NCI-H1436 treated with DMSO at 0.1 percent for 48 hours (cell line): ENCODE data around the gene YAF2.

ENCODE experiments used
- DNase-seq: peaks from one replicate; lab custom pipeline; 2025; lab: John Stamatoyannopoulos, UW

YAF2 gene

GRCh38 chr12:42144408-42145196 lies 93.4 kb downstream of the YAF2 start, which contains the start of gene GXYLT1:
GXYLT1 (minus strand) TSS chr12:42144874; CDS start chr12:42144646, 228 bp downstream.
- peak; percentile 27 for DNase-seq

GRCh38 chr12:42144158-42144407 lies 94.0 kb downstream of the YAF2 start:
- DNase-seq, result no peak

- no peak for DNase-seq
Observed at GRCh38 chr12:42143452-42144157, 94.4 kb downstream of the YAF2 start.

GRCh38 chr12:42141981-42142606 lies 96.0 kb downstream of the YAF2 start:
- no peak for DNase-seq

GRCh38 chr12:42140901-42141300 lies 97.1 kb downstream of the YAF2 start:
- no peak for DNase-seq

GRCh38 chr12:42135259-42135814 lies 102.7 kb downstream of the YAF2 start:
- no peak for DNase-seq

- no peak for DNase-seq
Observed at GRCh38 chr12:42130672-42131402, 107.2 kb downstream of the YAF2 start.

GRCh38 chr12:42129595-42130204 lies 108.3 kb downstream of the YAF2 start:
- no peak for DNase-seq

- no peak for DNase-seq
Observed at GRCh38 chr12:42128888-42129287, 109.2 kb downstream of the YAF2 start.

- DNase-seq, result no peak
Observed at GRCh38 chr12:42128327-42128726, 109.7 kb downstream of the YAF2 start.

- no peak for DNase-seq
Observed at GRCh38 chr12:42126963-42127362, 111.1 kb downstream of the YAF2 start.

GRCh38 chr12:42125388-42125767 lies 112.7 kb downstream of the YAF2 start:
- no peak for DNase-seq

- no peak for DNase-seq
Observed at GRCh38 chr12:42124764-42125387, 113.2 kb downstream of the YAF2 start.

- DNase-seq, result no peak
Observed at GRCh38 chr12:42119085-42119633, 118.9 kb downstream of the YAF2 start.

- DNase-seq, result no peak
Observed at GRCh38 chr12:42118136-42118879, 119.7 kb downstream of the YAF2 start.

GRCh38 chr12:42109031-42109430 lies 129.0 kb downstream of the YAF2 start:
- DNase-seq, result no peak
